KMS-11 (cell line): ENCODE data around the gene CAVIN1.

Source experiments
- H2AFZ ChIP-seq: fragments of 200-600 bp; sonication (generic); 2 replicates; pipeline ENCODE4 v1.6.1; 2016; ENCODE audit warnings: antibody characterized with exemption, mixed run types, low read depth
- H3K27ac ChIP-seq: fragments of 200-600 bp; sonication (generic); 2 replicates; pipeline ENCODE4 v1.6.1; 2016; ENCODE audit warnings: mild to moderate bottlenecking, mixed run types
- H3K27me3 ChIP-seq: fragments of 200-600 bp; sonication (generic); 2 replicates; pipeline ENCODE4 v1.6.1; 2017; ENCODE audit warnings: mild to moderate bottlenecking, low read depth, mixed run types, moderate library complexity; ENCODE audit not compliant: insufficient read depth
- H3K36me3 ChIP-seq: fragments of 200-600 bp; sonication (generic); 2 replicates; pipeline ENCODE4 v1.6.1; 2017; ENCODE audit warnings: mild to moderate bottlenecking, mixed run types; ENCODE audit not compliant: insufficient read depth
- H3K4me1 ChIP-seq: fragments of 200-600 bp; sonication (generic); 2 replicates; pipeline ENCODE4 v1.6.1; 2016; ENCODE audit warnings: mild to moderate bottlenecking, low read depth, mixed run types; ENCODE audit not compliant: poor library complexity, severe bottlenecking
- H3K4me2 ChIP-seq: fragments of 200-600 bp; sonication (generic); 2 replicates; pipeline ENCODE4 v1.7.0; 2016; ENCODE audit warnings: mild to moderate bottlenecking, mixed run types
- H3K4me3 ChIP-seq: fragments of 200-600 bp; sonication (generic); IDR thresholded peaks from 2 replicates; pipeline ENCODE4 v1.6.1; 2017; ENCODE audit warnings: low read depth, low read length, mixed read lengths; ENCODE audit not compliant: insufficient read depth
- H3K79me2 ChIP-seq: fragments of 200-600 bp; sonication (generic); 2 replicates; pipeline ENCODE4 v1.6.1; 2016; ENCODE audit warnings: low read depth, mixed run types; ENCODE audit not compliant: insufficient read depth
- H3K9ac ChIP-seq: fragments of 200-600 bp; sonication (generic); 2 replicates; pipeline ENCODE4 v1.6.1; 2016; ENCODE audit warnings: mild to moderate bottlenecking, mixed run types
- H4K20me1 ChIP-seq: fragments of 200-600 bp; sonication (generic); 2 replicates; pipeline ENCODE4 v1.6.1; 2016; ENCODE audit warnings: mild to moderate bottlenecking, mixed run types; ENCODE audit not compliant: insufficient read depth
- CTCF ChIP-seq: fragments of 200-600 bp; sonication (generic); conservative IDR thresholded peaks from 2 replicates; pipeline ENCODE4 v1.6.1; 2017; ENCODE audit warnings: low read depth, mild to moderate bottlenecking, antibody characterized with exemption, low read length, moderate library complexity, mixed read lengths

CAVIN1 gene

GRCh38 chr17:42359133-42359532 is 63.9 kb downstream of the CAVIN1 start:
- Histone ChIP-seq H2AFZ (no peak overlapping the region), H4K20me1 (no peaks in the 10 kb centered on the region), H3K36me3 (no peaks in the 10 kb centered on the region), H3K4me2 (no peak overlapping the region), H3K27ac (no peak overlapping the region), H3K27me3 (no peaks in the 10 kb centered on the region), H3K9ac (no peak overlapping the region), H3K79me2 (peaks cover 8% of the 10 kb centered on the region; the same call in 1 of the 2 replicates), H3K4me3 (no peak overlapping the region), H3K4me1 (peaks cover 6% of the 10 kb centered on the region)
- no peak for TF ChIP-seq CTCF

- peaks cover 4% of the 10 kb centered on the region; the same call in 1 of the 2 replicates for H3K79me2 ChIP-seq
- peaks cover 6% of the 10 kb centered on the region for H3K4me1 ChIP-seq
- H3K4me2 ChIP-seq, result no peak overlapping the region
- no peaks in the 10 kb centered on the region for H3K36me3 ChIP-seq
- no peak overlapping the region for H2AFZ ChIP-seq
- H3K27me3 ChIP-seq, result no peaks in the 10 kb centered on the region
- H3K4me3 ChIP-seq, result no peak overlapping the region
- no peak overlapping the region for H3K9ac ChIP-seq
- TF ChIP-seq CTCF, result no peak
- H3K27ac ChIP-seq, result no peak overlapping the region
- no peaks in the 10 kb centered on the region for H4K20me1 ChIP-seq
Measured at GRCh38 chr17:42358434-42358833, 64.6 kb downstream of the CAVIN1 start.

GRCh38 chr17:42354956-42355843 is 67.9 kb downstream of the CAVIN1 start:
- peaks cover 9% of the 10 kb centered on the region for H3K4me1 ChIP-seq
- no peak for TF ChIP-seq CTCF
- no peaks in the 10 kb centered on the region for H4K20me1 ChIP-seq
- H3K27ac ChIP-seq, result no peak overlapping the region
- no peak overlapping the region for H3K4me3 ChIP-seq
- no peak overlapping the region for H3K9ac ChIP-seq
- no peaks in the 10 kb centered on the region for H3K36me3 ChIP-seq
- H3K27me3 ChIP-seq, result no peaks in the 10 kb centered on the region
- no peaks in the 10 kb centered on the region; the same call in 1 of the 2 replicates for H3K79me2 ChIP-seq
- H2AFZ ChIP-seq, result no peak overlapping the region
- no peak overlapping the region for H3K4me2 ChIP-seq
